Lower lobe of right lung (tissue), 2 donors: Measurements from ENCODE around the gene ANKRD13D. TPM values are rescaled to one million over a fixed set of nuclear protein-coding genes. Genes with fewer than 3 reads are reported as not detected.
A peak's percentile ranks its signal among the peaks of the same experiment; 100 is the strongest.

Source experiments
- ATAC-seq, 2 donors: fragments of 200-7000 bp; cut with Tn5 transposase; one replicate each; pipeline ENCODE4 v1.9.1; 2020 to 2022; ENCODE audit warnings: mild to moderate bottlenecking in 2 of 2, moderate library complexity in 2 of 2
- DNase-seq: peaks from one replicate; pipeline ENCODE4 v3.0.0-alpha.2; 2020
- H3K27ac ChIP-seq: fragments of 200-600 bp; one replicate; pipeline ENCODE4 v1.8.0; 2022
- H3K27me3 ChIP-seq: fragments of 200-600 bp; one replicate; pipeline ENCODE4 v1.8.0; 2022; ENCODE audit warnings: low read depth
- H3K36me3 ChIP-seq: fragments of 200-600 bp; one replicate; pipeline ENCODE4 v1.8.0; 2022; ENCODE audit warnings: mild to moderate bottlenecking
- H3K4me1 ChIP-seq: fragments of 200-600 bp; one replicate; pipeline ENCODE4 v1.8.0; 2022
- H3K4me3 ChIP-seq: fragments of 200-600 bp; one replicate; pipeline ENCODE4 v1.8.0; 2022; ENCODE audit warnings: mild to moderate bottlenecking
- H3K9me3 ChIP-seq: fragments of 200-600 bp; one replicate; pipeline ENCODE4 v1.8.0; 2022
- CTCF ChIP-seq: fragments of 200-600 bp; IDR thresholded peaks from one replicate; pipeline ENCODE4 v1.8.0; 2022; ENCODE audit warnings: antibody characterized with exemption, mild to moderate bottlenecking
- intact Hi-C: fragments of 100-400 bp; cut with DNase I; formaldehyde crosslinking; loops from one replicate; pipeline ENCODE4 v1.11.0; 2022
- total RNA-seq: library from RNA; stranded (reverse); fragmentation: NEBNext Ultra II Directional; extraction: Animal tissue kit (Norgen Biotek cat#: 25700); gene quantifications from one replicate; pipeline ENCODE4 v1.2.1, GENCODE V29; 2021
- donor health status: DM: no; HTN: yes; CAD: no; lungs with severe emphysema.

Gene ANKRD13D
- total RNA-seq, 1 donor from 2014 or later = 66.9 TPM

DNA sequence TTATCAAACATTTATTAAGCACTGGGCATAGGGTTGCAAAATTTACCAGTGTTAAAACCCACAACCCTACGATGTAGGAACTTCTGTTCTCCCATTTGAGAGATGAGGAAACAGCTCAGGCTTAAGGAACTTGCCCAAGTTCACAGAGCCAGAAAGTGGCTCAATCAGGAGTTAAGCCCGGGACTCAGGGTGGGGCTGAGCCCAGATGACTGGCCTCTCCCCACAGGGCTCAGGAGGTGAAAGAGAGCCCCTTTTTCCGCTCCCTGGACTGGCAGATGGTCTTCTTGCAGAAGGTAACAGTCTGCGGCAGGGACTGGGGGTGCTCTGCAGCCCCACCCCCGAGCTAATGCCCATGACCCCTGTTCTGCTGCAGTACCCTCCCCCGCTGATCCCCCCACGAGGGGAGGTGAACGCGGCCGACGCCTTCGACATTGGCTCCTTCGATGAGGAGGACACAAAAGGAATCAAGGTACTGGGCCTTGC, 5.6 kb upstream of the ANKRD13D start:
- ATAC-seq (peak; percentile 25 to 42), DNase-seq (peak; percentile 72)
- Histone ChIP-seq H3K4me1 (peaks cover 90% of the 10 kb centered on the region), H3K9me3 (no peaks in the 10 kb centered on the region), H3K36me3 (peaks cover 89% of the 10 kb centered on the region), H3K4me3 (peak overlapping the region; percentile 19), H3K27me3 (no peaks in the 10 kb centered on the region), H3K27ac (peak overlapping the region; percentile 99)
- no peak for TF ChIP-seq CTCF
- intact Hi-C loops = no loop called here

DNA sequence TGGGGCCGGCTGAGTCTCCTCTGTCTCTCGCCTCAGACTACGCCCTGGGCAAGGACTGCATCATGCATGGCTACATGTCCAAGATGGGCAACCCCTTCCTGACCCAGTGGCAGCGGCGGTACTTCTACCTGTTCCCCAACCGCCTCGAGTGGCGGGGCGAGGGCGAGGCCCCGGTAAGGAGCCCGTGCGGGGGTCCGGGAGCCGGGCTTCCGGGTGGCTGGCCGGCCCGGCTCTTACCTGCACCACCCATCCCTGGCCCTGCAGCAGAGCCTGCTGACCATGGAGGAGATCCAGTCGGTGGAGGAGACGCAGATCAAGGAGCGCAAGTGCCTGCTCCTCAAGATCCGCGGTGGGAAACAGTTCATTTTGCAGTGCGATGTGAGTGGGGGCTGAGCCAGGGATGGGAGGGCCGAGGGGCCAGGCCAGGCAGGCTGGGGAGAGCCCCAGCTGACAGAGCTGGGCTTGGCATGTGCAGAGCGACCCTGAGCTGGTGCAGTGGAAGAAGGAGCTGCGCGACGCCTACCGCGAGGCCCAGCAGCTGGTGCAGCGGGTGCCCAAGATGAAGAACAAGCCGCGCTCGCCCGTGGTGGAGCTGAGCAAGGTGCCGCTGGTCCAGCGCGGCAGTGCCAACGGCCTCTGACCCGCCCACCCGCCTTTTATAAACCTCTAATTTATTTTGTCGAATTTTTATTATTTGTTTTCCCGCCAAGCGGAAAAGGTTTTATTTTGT, 4.1 kb upstream of the ANKRD13D start:
- no peaks in the 10 kb centered on the region for H3K27me3 ChIP-seq
- H3K4me3 ChIP-seq = peak overlapping the region; percentile 24
- H3K36me3 ChIP-seq = peaks cover 74% of the 10 kb centered on the region
- peak; percentile 59 for DNase-seq
- intact Hi-C loops = no loop called here
- peak overlapping the region; percentile 99 for H3K27ac ChIP-seq
- no peak for ATAC-seq
- H3K9me3 ChIP-seq = no peaks in the 10 kb centered on the region
- TF ChIP-seq CTCF = no peak
- peaks cover 80% of the 10 kb centered on the region for H3K4me1 ChIP-seq

GRCh38 chr11:67285541-67286498, 3.3 kb upstream of the ANKRD13D start:
- Histone ChIP-seq H3K27me3 (no peaks in the 10 kb centered on the region), H3K4me1 (peaks cover 80% of the 10 kb centered on the region), H3K4me3 (peak overlapping the region; percentile 24), H3K27ac (peak overlapping the region; percentile 99), H3K9me3 (no peaks in the 10 kb centered on the region), H3K36me3 (peaks cover 73% of the 10 kb centered on the region)
- no peak for TF ChIP-seq CTCF
- DNase-seq = peak; percentile 54
- intact Hi-C loops = no loop called here
- ATAC-seq = no peak

GRCh38 chr11:67286621-67287333, 2.3 kb upstream of the ANKRD13D start:
- intact Hi-C loops = no loop called here
- DNase-seq (peak; percentile 77), ATAC-seq (peak in 1 of 2 donors; percentile 1)

More at GRCh38 chr11:67286621-67287333, 2.3 kb upstream of the ANKRD13D start:
- Histone ChIP-seq H3K36me3 (peaks cover 73% of the 10 kb centered on the region), H3K4me3 (peak overlapping the region; percentile 24), H3K9me3 (no peaks in the 10 kb centered on the region), H3K4me1 (peaks cover 81% of the 10 kb centered on the region), H3K27me3 (no peaks in the 10 kb centered on the region), H3K27ac (peak overlapping the region; percentile 99)
- TF ChIP-seq CTCF = no peak
